MCF 10A (cell line): ENCODE measurements around the gene SEPTIN8. TPM values are rescaled to one million over a fixed set of nuclear protein-coding genes. Genes with fewer than 3 reads are reported as not detected.
"Not testable (repeated sequence)": the region's sequence is repeated elsewhere in the genome, so short reads cannot be mapped to it uniquely, and the experiment has no call there.

Source experiments
- BruUV-seq: library from RNA; stranded (reverse); fragments of 400-500 nt; replicated peaks from 2 replicates; lab custom pipeline; 2021; lab: Mats Ljungman, UMichigan
- CTCF ChIA-PET: fragments of 300-600 bp; sonication (Branson Sonifier 250); formaldehyde crosslinking; extraction: SDS; loops from one replicate; lab custom pipeline; 2021; ENCODE audit warnings: antibody characterized with exemption, inconsistent platforms; lab: Yijun Ruan, JAX
- POLR2A ChIA-PET: fragments of 300-600, 350-650 bp; sonication (Branson Sonifier 250); formaldehyde crosslinking; extraction: SDS; loops from one replicate; lab custom pipeline; 2020; ENCODE audit warnings: antibody characterized with exemption, inconsistent platforms; lab: Yijun Ruan, JAX
- DNase-seq: peaks from one replicate; pipeline ENCODE4 v3.0.0-alpha.2; 2018; ENCODE audit not compliant: unreplicated experiment
- H3K27ac Mint-ChIP-seq: one replicate; pipeline ENCODE4 v1.8.0; 2022; ENCODE audit warnings: mild to moderate bottlenecking, low read depth, mixed read lengths; ENCODE audit not compliant: unreplicated experiment
- H3K27me3 Mint-ChIP-seq: one replicate; pipeline ENCODE4 v1.8.0; 2022; ENCODE audit warnings: mixed read lengths; ENCODE audit not compliant: insufficient read depth, unreplicated experiment
- H3K36me3 Mint-ChIP-seq: one replicate; pipeline ENCODE4 v1.8.0; 2022; ENCODE audit warnings: mild to moderate bottlenecking, moderate library complexity, mixed read lengths; ENCODE audit not compliant: insufficient read depth, unreplicated experiment
- H3K4me1 Mint-ChIP-seq: one replicate; pipeline ENCODE4 v1.8.0; 2022; ENCODE audit warnings: mixed read lengths; ENCODE audit not compliant: insufficient read depth, unreplicated experiment
- H3K4me3 Mint-ChIP-seq: one replicate; pipeline ENCODE4 v1.8.0; 2022; ENCODE audit warnings: mild to moderate bottlenecking, moderate library complexity, mixed read lengths; ENCODE audit not compliant: unreplicated experiment
- H3K9me3 Mint-ChIP-seq: one replicate; pipeline ENCODE4 v1.8.0; 2022; ENCODE audit warnings: mixed read lengths; ENCODE audit not compliant: unreplicated experiment
- intact Hi-C: fragments of 100-400 bp; cut with micrococcal nuclease; formaldehyde crosslinking; loops from 2 replicates; pipeline ENCODE4 v1.14.1; 2022
- total RNA-seq: library from RNA; stranded (reverse); gene quantifications from 2 replicates; pipeline ENCODE4 v1.2.3, GENCODE V29; 2022
- TF ChIP-seq, protein P1 (sequence below): fragments of 200-600 bp; IDR thresholded peaks from one replicate; pipeline ENCODE4 v1.8.0; 2022; ENCODE audit warnings: antibody characterized with exemption, mild to moderate bottlenecking; ENCODE audit not compliant: unreplicated experiment

The SEPTIN8 gene
- total RNA-seq, 1 experiment from 2014 or later = 34.8 TPM

DNA sequence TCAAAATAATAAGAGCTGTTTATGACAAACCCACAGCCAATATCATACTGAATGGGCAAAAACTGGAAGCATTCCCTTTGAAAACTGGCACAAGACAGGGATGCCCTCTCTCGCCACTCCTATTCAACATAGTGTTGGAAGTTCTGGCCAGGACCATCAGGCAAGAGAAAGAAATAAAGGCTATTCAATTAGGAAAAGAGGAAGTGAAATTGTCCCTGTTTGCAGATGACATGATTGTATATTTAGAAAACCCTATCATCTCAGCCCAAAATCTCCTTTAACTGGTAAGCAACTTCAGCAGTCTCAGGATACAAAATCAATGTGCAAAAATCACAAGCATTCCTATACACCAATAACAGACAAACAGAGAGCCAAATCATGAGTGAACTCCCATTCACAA is 27.2 kb upstream of the SEPTIN8 start:
- intact Hi-C loops, DNase-seq, BruUV-seq, H3K36me3 Mint-ChIP-seq, H3K9me3 Mint-ChIP-seq, POLR2A ChIA-PET, H3K27ac Mint-ChIP-seq, H3K4me1 Mint-ChIP-seq, H3K27me3 Mint-ChIP-seq, H3K4me3 Mint-ChIP-seq: not testable (repeated sequence)
- CTCF ChIA-PET = interaction anchor here (0.6 to 0.7 kb wide), 3 partner anchors 101 to 574 kb away, joined by 3 to 4 read pairs (median 3); no protein-coding TSS in a partner anchor

DNA sequence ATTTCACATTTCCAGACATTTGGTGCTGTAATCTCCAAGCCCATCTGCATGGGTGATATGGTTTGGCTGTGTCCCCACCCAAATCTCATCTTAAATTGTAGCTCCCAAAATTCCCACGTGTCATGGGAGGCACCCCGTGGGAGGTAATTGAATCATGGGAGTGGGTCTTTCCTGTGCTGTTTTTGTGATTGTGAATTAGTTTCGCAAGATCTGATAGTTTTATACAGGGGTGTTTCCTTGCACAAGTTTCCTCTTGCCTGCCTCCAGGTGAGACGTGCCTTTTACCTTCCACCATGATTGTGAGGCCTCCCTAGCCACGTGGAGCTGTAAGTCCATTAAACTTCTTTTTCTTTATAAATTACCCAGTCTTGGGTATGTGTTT is 25.6 kb upstream of the SEPTIN8 start:
- CTCF ChIA-PET = interaction anchor here (0.8 to 2.9 kb wide), 6 partner anchors 10 to 301 kb away, joined by 3 to 16 read pairs (median 4); no protein-coding TSS in a partner anchor
- H3K36me3 Mint-ChIP-seq, H3K4me1 Mint-ChIP-seq, DNase-seq, H3K4me3 Mint-ChIP-seq, H3K27ac Mint-ChIP-seq, BruUV-seq, intact Hi-C loops, H3K9me3 Mint-ChIP-seq, H3K27me3 Mint-ChIP-seq: not testable (repeated sequence)
- POLR2A ChIA-PET = interaction anchor here (1.6 to 1.7 kb wide), 2 partner anchors 8 to 27 kb away, joined by 5 read pairs; no protein-coding TSS in a partner anchor

DNA sequence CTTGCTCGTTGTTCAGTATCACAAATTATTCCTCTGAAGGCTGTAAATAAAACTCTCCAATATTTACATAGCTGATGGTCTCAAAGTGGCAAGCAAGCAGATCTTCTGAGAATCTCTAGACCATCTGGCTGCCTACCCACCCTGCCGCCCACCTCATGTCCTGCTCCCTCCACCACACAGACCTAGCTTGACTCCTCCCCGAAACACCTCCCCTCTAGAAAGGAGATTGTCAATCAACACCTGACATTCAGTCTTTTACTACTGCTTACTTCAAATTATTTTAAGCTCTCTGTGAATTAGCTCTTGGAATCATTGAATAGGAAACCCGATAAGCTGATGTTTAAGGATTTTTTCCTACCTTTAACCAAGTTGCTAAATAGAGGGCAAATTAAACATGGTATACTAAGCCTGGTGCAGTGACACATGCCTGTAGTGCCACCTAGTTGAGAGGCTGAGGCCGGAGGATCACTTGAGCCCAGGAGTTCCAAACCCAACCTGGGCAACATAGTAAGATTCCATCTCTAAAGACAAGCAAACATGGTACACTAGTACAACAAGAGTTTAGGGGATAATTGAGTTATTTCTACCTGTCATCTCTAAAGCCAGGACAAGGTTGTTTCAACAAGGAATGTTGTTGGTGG is 25.1 kb upstream of the SEPTIN8 start:
- Mint-ChIP-seq H3K36me3 (no peaks in the 10 kb centered on the region), H3K27ac (no peak overlapping the region), H3K4me3 (no peak overlapping the region), H3K4me1 (peaks cover 6% of the 10 kb centered on the region), H3K9me3 (no peaks in the 10 kb centered on the region), H3K27me3 (no peaks in the 10 kb centered on the region)
- CTCF ChIA-PET = interaction anchor here (0.6 to 2.9 kb wide), 8 partner anchors 9 to 300 kb away, joined by 3 to 16 read pairs (median 4); no protein-coding TSS in a partner anchor
- no TSS peak for BruUV-seq
- TF ChIP-seq, protein P1, sequence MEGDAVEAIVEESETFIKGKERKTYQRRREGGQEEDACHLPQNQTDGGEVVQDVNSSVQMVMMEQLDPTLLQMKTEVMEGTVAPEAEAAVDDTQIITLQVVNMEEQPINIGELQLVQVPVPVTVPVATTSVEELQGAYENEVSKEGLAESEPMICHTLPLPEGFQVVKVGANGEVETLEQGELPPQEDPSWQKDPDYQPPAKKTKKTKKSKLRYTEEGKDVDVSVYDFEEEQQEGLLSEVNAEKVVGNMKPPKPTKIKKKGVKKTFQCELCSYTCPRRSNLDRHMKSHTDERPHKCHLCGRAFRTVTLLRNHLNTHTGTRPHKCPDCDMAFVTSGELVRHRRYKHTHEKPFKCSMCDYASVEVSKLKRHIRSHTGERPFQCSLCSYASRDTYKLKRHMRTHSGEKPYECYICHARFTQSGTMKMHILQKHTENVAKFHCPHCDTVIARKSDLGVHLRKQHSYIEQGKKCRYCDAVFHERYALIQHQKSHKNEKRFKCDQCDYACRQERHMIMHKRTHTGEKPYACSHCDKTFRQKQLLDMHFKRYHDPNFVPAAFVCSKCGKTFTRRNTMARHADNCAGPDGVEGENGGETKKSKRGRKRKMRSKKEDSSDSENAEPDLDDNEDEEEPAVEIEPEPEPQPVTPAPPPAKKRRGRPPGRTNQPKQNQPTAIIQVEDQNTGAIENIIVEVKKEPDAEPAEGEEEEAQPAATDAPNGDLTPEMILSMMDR = no peak
- POLR2A ChIA-PET = interaction anchor here (0.7 to 1.7 kb wide), 5 partner anchors 9 to 66 kb away, joined by 3 to 5 read pairs (median 4); no protein-coding TSS in a partner anchor
- intact Hi-C loops = no loop called here
- no peak for DNase-seq

DNA sequence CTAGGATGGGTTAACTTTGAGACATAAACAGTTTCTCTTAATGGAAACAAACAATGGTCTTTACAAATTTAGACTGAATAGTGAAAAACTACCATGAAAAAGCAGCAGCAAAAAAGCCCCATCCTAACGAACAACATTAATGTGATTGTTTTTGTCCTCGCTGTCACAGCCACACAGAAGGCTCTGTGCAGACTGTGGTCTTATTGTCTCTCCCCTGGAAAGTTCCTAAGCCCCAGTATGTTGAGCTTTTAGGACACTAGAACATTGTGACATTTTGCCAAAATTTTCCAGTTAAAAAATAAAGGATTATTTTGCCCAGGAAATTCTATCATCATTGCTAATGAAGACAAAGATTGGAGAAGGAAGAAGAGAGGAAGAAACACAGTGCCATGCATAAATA is 23.5 kb upstream of the SEPTIN8 start:
- Mint-ChIP-seq H3K4me3 (no peak overlapping the region), H3K36me3 (no peaks in the 10 kb centered on the region), H3K9me3 (no peaks in the 10 kb centered on the region), H3K4me1 (peaks cover 6% of the 10 kb centered on the region), H3K27ac (no peak overlapping the region), H3K27me3 (no peaks in the 10 kb centered on the region)
- no TSS peak for BruUV-seq
- TF ChIP-seq, protein P1 = no peak
- intact Hi-C loops = no loop called here
- DNase-seq = no peak
- ChIA-PET CTCF (interaction anchor here (0.6 to 3.4 kb wide), 6 partner anchors 13 to 440 kb away, joined by 3 to 24 read pairs (median 4); no protein-coding TSS in a partner anchor), POLR2A (interaction anchor here (1.0 to 1.5 kb wide), 5 partner anchors 11 to 25 kb away, joined by 3 to 4 read pairs (median 3); no protein-coding TSS in a partner anchor)

DNA sequence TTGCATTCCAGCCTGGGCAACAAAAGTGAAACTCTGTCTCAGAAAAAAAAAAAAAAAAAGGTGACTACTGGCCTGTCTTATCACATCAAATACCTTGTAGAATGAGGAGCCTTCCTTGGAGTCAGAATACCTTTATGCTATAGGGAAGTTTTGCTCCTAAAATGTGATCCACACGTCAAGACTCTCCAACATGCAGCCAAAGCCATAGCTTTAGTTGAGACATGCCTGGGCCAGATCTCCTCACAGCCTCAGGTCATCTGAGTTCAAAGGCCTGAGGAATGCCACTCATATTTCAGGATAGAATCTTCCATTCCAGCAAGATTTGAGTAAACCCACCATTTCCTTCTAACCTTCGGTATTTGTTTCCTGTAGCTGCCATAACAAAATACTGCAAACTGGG is 22.4 kb upstream of the SEPTIN8 start:
- TF ChIP-seq, protein P1 = no peak
- Mint-ChIP-seq H3K4me3 (no peak overlapping the region), H3K9me3 (no peaks in the 10 kb centered on the region), H3K27ac (no peak overlapping the region), H3K4me1 (peaks cover 6% of the 10 kb centered on the region), H3K27me3 (no peaks in the 10 kb centered on the region), H3K36me3 (no peaks in the 10 kb centered on the region)
- no peak for DNase-seq
- ChIA-PET CTCF (interaction anchor here (0.6 to 3.4 kb wide), 6 partner anchors 18 to 123 kb away, joined by 4 to 24 read pairs (median 5); no protein-coding TSS in a partner anchor), POLR2A (interaction anchor here (0.6 to 3.7 kb wide), 4 partner anchors 18 to 62 kb away, joined by 3 to 14 read pairs (median 4); no protein-coding TSS in a partner anchor)
- intact Hi-C loops = no loop called here
- BruUV-seq = no TSS peak
